HepG2 (cell line): ENCODE measurements around the gene TMEM235. TPM values are rescaled to one million over a fixed set of nuclear protein-coding genes. Genes with fewer than 3 reads are reported as not detected.

ENCODE experiments used
- AKAP8 ChIP-seq: sonication (generic); formaldehyde crosslinking; IDR thresholded peaks from 2 replicates; pipeline ENCODE4 v1.5.1; 2020; ENCODE audit warnings: mild to moderate bottlenecking, missing genetic modification reagents
- ASH2L ChIP-seq: fragments of 300-600, 200-600 bp; sonication (generic); IDR thresholded peaks from 2 replicates; pipeline ENCODE4 v1.7.0; 2017; ENCODE audit warnings: low read depth, mild to moderate bottlenecking, moderate library complexity, mixed read lengths, low read length; ENCODE audit not compliant: insufficient read length
- MAFG ChIP-seq: sonication (generic); formaldehyde crosslinking; IDR thresholded peaks from 2 replicates; pipeline ENCODE4 v1.5.1; 2020; ENCODE audit warnings: mild to moderate bottlenecking, missing genetic modification reagents
- MTF1 ChIP-seq: sonication (generic); formaldehyde crosslinking; IDR thresholded peaks from 2 replicates; pipeline ENCODE4 v1.5.0; 2020; ENCODE audit warnings: missing genetic modification reagents
- NFE2 ChIP-seq: sonication (generic); formaldehyde crosslinking; IDR thresholded peaks from 2 replicates; pipeline ENCODE4 v1.4.0; 2020; ENCODE audit warnings: missing genetic modification reagents
- PHF8 ChIP-seq: sonication (generic); formaldehyde crosslinking; IDR thresholded peaks from 2 replicates; pipeline ENCODE4 v1.5.0; 2020; ENCODE audit warnings: missing genetic modification reagents
- REXO4 ChIP-seq: sonication (generic); formaldehyde crosslinking; IDR thresholded peaks from 2 replicates; pipeline ENCODE4 v1.8.0; 2022; ENCODE audit warnings: missing genetic modification reagents, mild to moderate bottlenecking, borderline replicate concordance
- RNF2 ChIP-seq: fragments of 450-650 bp; conservative IDR thresholded peaks from 2 replicates; pipeline ENCODE4 v1.6.1; 2016; ENCODE audit warnings: low read depth
- SNAI1 ChIP-seq: sonication (generic); formaldehyde crosslinking; IDR thresholded peaks from 2 replicates; pipeline ENCODE4 v1.5.0; 2020; ENCODE audit warnings: mild to moderate bottlenecking, missing genetic modification reagents, borderline replicate concordance
- TEAD2 ChIP-seq: sonication (generic); formaldehyde crosslinking; IDR thresholded peaks from 2 replicates; pipeline ENCODE4 v1.9.0; 2021; ENCODE audit warnings: missing genetic modification reagents
- YEATS4 ChIP-seq: sonication (generic); formaldehyde crosslinking; IDR thresholded peaks from 2 replicates; pipeline ENCODE4 v1.4.0; 2020; ENCODE audit warnings: missing genetic modification reagents, borderline replicate concordance
- ZFAT ChIP-seq: sonication (generic); formaldehyde crosslinking; conservative IDR thresholded peaks from 2 replicates; pipeline ENCODE4 v1.8.1; 2023; ENCODE audit warnings: missing genetic modification reagents, inconsistent platforms
- ZNF253 ChIP-seq: sonication (generic); formaldehyde crosslinking; IDR thresholded peaks from 2 replicates; pipeline ENCODE4 v1.8.0; 2022; ENCODE audit warnings: mild to moderate bottlenecking, missing genetic modification reagents, borderline replicate concordance
- ZNF414 ChIP-seq: sonication (generic); formaldehyde crosslinking; IDR thresholded peaks from 2 replicates; pipeline ENCODE4 v1.5.0; 2020; ENCODE audit warnings: missing genetic modification reagents
- ZNF44 ChIP-seq: sonication (generic); formaldehyde crosslinking; IDR thresholded peaks from 2 replicates; pipeline ENCODE4 v1.5.1; 2020; ENCODE audit warnings: mild to moderate bottlenecking, missing genetic modification reagents
- ZNF598 ChIP-seq: sonication (generic); formaldehyde crosslinking; IDR thresholded peaks from 2 replicates; pipeline ENCODE4 v1.5.1; 2020; ENCODE audit warnings: mild to moderate bottlenecking, missing genetic modification reagents, borderline replicate concordance
- ZNF607 ChIP-seq: sonication (generic); formaldehyde crosslinking; IDR thresholded peaks from 2 replicates; pipeline ENCODE4 v1.5.1; 2020; ENCODE audit warnings: missing genetic modification reagents, mild to moderate bottlenecking, borderline replicate concordance
- ZNF619 ChIP-seq: sonication (generic); formaldehyde crosslinking; IDR thresholded peaks from 2 replicates; pipeline ENCODE4 v1.4.0; 2020; ENCODE audit warnings: mild to moderate bottlenecking, missing genetic modification reagents
- ZNF7 ChIP-seq: IDR thresholded peaks from 2 replicates; pipeline ENCODE4 v1.6.1; 2016; ENCODE audit warnings: missing biosample characterization, missing genetic modification reagents
- ZNF709 ChIP-seq: sonication (generic); formaldehyde crosslinking; IDR thresholded peaks from 2 replicates; pipeline ENCODE4 v1.5.0; 2020; ENCODE audit warnings: mild to moderate bottlenecking, missing genetic modification reagents
- ZNF746 ChIP-seq: sonication (generic); formaldehyde crosslinking; IDR thresholded peaks from 2 replicates; pipeline ENCODE4 v1.8.0; 2022; ENCODE audit warnings: mild to moderate bottlenecking, missing genetic modification reagents
- ZNF800 ChIP-seq: sonication (generic); formaldehyde crosslinking; IDR thresholded peaks from 2 replicates; pipeline ENCODE4 v1.4.0; 2020; ENCODE audit warnings: missing genetic modification reagents
- ZSCAN21 ChIP-seq: sonication (generic); formaldehyde crosslinking; IDR thresholded peaks from 2 replicates; pipeline ENCODE4 v1.8.0; 2022; ENCODE audit warnings: mild to moderate bottlenecking, missing genetic modification reagents, moderate library complexity, borderline replicate concordance
- ZSCAN25 ChIP-seq: sonication (generic); formaldehyde crosslinking; IDR thresholded peaks from 2 replicates; pipeline ENCODE4 v1.8.0; 2022; ENCODE audit warnings: mild to moderate bottlenecking, missing genetic modification reagents
- polyA plus RNA-seq, 8 experiments: library from polyadenylated mRNA; depleted of rRNA in 3 of 8; stranded (reverse) in 7 of 8; unstranded in 1 of 8; fragments of >200 nt; fragmentation: Illumina TruSeq in 4 of 8; extraction: Trizol in 4 of 8; gene quantifications; 2 replicates each; pipeline versions ENCODE4 v1.2.1 to v1.2.3, GENCODE V29; 2011 to 2016; ENCODE audit warnings: low read depth in 4 of 8, missing spikeins in 1 of 8, mixed read lengths in 1 of 8; ENCODE audit not compliant: insufficient read depth in 1 of 8
- total RNA-seq, 5 experiments: library from RNA; depleted of rRNA; stranded (reverse); fragments of >200 nt; fragmentation: Illumina TruSeq; extraction: Trizol; gene quantifications; 2 replicates each; pipeline ENCODE4 v1.2.3, GENCODE V29; 2016; ENCODE audit warnings: low read depth in 1 of 5
- TF ChIP-seq, protein P1 (sequence below): sonication (generic); formaldehyde crosslinking; IDR thresholded peaks from 2 replicates; pipeline ENCODE4 v1.5.0; 2020; ENCODE audit warnings: mild to moderate bottlenecking, missing genetic modification reagents
- TF ChIP-seq, protein P2 (sequence below): IDR thresholded peaks from 2 replicates; pipeline ENCODE4 v1.6.1; 2018; ENCODE audit warnings: missing genetic modification reagents, mild to moderate bottlenecking, missing compliant biosample characterization

TMEM235 gene
- total and polyA plus RNA-seq, 2 of the 13 experiments (the other 11 are each of a cell fraction or from before 2014, with no cell fraction given) = not detected

DNA sequence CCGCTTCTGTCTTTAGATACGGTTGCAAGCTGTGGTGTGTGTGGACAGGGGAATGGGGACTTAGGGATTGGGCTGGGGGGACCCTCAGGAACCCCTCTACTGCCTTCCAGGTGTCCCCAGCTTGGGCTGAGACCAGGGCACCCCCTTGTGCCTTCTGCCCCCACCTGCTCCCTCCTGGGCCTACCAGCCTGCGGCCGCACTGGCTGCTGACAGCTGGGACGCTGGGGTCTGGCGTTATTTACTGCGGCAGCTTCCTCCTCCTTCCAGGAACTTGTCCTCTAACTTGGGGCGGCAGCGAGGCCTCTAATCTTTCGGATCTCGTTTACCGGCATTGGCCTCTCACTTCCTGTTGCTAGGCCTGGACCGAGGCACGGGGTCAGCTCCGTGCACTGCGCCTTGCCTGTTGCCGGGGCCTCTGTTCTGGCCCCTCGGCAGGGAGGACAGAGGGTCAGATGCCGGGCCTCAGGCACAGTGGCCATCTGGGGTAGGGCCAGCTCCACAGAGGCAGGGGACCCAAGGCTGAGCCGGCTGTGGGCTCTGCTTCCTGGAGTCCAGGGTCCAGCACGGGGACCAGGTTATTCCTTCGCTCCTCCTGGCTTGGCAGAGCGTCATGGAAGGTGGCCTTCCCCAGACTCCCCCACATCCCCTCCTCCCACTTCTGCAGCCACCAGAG is 31.8 kb downstream of the TMEM235 start (continued):
- TF ChIP-seq, protein P1, sequence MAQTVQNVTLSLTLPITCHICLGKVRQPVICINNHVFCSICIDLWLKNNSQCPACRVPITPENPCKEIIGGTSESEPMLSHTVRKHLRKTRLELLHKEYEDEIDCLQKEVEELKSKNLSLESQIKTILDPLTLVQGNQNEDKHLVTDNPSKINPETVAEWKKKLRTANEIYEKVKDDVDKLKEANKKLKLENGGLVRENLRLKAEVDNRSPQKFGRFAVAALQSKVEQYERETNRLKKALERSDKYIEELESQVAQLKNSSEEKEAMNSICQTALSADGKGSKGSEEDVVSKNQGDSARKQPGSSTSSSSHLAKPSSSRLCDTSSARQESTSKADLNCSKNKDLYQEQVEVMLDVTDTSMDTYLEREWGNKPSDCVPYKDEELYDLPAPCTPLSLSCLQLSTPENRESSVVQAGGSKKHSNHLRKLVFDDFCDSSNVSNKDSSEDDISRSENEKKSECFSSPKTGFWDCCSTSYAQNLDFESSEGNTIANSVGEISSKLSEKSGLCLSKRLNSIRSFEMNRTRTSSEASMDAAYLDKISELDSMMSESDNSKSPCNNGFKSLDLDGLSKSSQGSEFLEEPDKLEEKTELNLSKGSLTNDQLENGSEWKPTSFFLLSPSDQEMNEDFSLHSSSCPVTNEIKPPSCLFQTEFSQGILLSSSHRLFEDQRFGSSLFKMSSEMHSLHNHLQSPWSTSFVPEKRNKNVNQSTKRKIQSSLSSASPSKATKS = no peak
- TF ChIP-seq PHF8 (CRISPR knock-in tag) = peak; percentile 72
- TF ChIP-seq AKAP8 (CRISPR knock-in tag) = 0 out of 2 replicates have a peak, but pooled peaks have one; percentile 58
- no peak for TF ChIP-seq NFE2 (CRISPR knock-in tag)
- TF ChIP-seq ZSCAN25 (CRISPR knock-in tag) = 0 out of 2 replicates have a peak, but pooled peaks have one; percentile 22
- peak; percentile 53; the same call in 1 of the 2 replicates for TF ChIP-seq ZNF607 (CRISPR knock-in tag)
- TF ChIP-seq ZNF746 (CRISPR knock-in tag) = 0 out of 2 replicates have a peak, but pooled peaks have one; percentile 31
- TF ChIP-seq MAFG (CRISPR knock-in tag) = no peak
- TF ChIP-seq ASH2L = peak; percentile 34
- TF ChIP-seq SNAI1 = no peak
- peak; percentile 12; the same call in 1 of the 2 replicates for TF ChIP-seq ZNF598 (CRISPR knock-in tag)
- TF ChIP-seq ZNF253 (CRISPR knock-in tag) = no peak
- no peak for TF ChIP-seq ZNF709 (CRISPR knock-in tag)
- TF ChIP-seq ZSCAN21 (CRISPR knock-in tag) = peak; percentile 79
- TF ChIP-seq RNF2 = no peak
- TF ChIP-seq ZNF414 (CRISPR knock-in tag) = no peak
- no peak for TF ChIP-seq ZNF44 (CRISPR knock-in tag)
- no peak for TF ChIP-seq REXO4 (CRISPR knock-in tag)
- no peak for TF ChIP-seq MTF1 (CRISPR knock-in tag)
- TF ChIP-seq ZFAT (CRISPR knock-in tag) = no peak
- peak; percentile 40; the same call in 1 of the 2 replicates for TF ChIP-seq YEATS4 (CRISPR knock-in tag)
- TF ChIP-seq ZNF800 (CRISPR knock-in tag) = peak; percentile 79; the same call in 1 of the 2 replicates
- TF ChIP-seq ZNF619 (CRISPR knock-in tag) = no peak
- TF ChIP-seq, protein P2, sequence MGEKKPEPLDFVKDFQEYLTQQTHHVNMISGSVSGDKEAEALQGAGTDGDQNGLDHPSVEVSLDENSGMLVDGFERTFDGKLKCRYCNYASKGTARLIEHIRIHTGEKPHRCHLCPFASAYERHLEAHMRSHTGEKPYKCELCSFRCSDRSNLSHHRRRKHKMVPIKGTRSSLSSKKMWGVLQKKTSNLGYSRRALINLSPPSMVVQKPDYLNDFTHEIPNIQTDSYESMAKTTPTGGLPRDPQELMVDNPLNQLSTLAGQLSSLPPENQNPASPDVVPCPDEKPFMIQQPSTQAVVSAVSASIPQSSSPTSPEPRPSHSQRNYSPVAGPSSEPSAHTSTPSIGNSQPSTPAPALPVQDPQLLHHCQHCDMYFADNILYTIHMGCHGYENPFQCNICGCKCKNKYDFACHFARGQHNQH = peak; percentile 82; the same call in 1 of the 2 replicates
- no peak for TF ChIP-seq TEAD2 (CRISPR knock-in tag)
- TF ChIP-seq ZNF7 (CRISPR knock-in tag) = no peak
